Right lobe of liver (tissue), 6 donors: ENCODE measurements around the gene ATP10A. TPM values are rescaled to one million over a fixed set of nuclear protein-coding genes. Genes with fewer than 3 reads are reported as not detected.

Experiments
- ATAC-seq, 4 donors: fragments of 200-7000 bp; cut with Tn5 transposase; one replicate each; pipeline ENCODE4 v1.9.1; 2020; ENCODE audit warnings: mild to moderate bottlenecking in 4 of 4, moderate library complexity in 4 of 4
- DNase-seq, 3 donors: peaks; one replicate each; pipeline ENCODE4 v3.0.0-alpha.2; 2020
- H3K27ac ChIP-seq, 3 donors: fragments of 200-600 bp; one replicate each; pipeline ENCODE4 v1.8.0; 2022
- H3K27me3 ChIP-seq, 2 donors: fragments of 200-600 bp; one replicate each; pipeline ENCODE4 v1.8.0; 2022
- H3K36me3 ChIP-seq, 4 donors: fragments of 200-600 bp; sonication (generic) in 1 of 4; one replicate each; pipeline versions ENCODE4 v1.5.1 to v1.8.0; 2017 to 2022; ENCODE audit warnings: control low read depth in 1 of 4
- H3K4me1 ChIP-seq, 4 donors: fragments of 200-600 bp; sonication (generic) in 1 of 4; one replicate each; pipeline versions ENCODE4 v1.5.1 to v1.8.0; 2017 to 2022; ENCODE audit warnings: control low read depth in 1 of 4
- H3K4me3 ChIP-seq, 3 donors: fragments of 200-600 bp; one replicate each; pipeline ENCODE4 v1.8.0; 2022
- H3K9me3 ChIP-seq, 4 donors: fragments of 200-600 bp; sonication (generic) in 1 of 4; one replicate each; pipeline versions ENCODE4 v1.5.1 to v1.8.0; 2017 to 2022; ENCODE audit warnings: control low read depth in 1 of 4
- CTCF ChIP-seq, 4 donors: fragments of 200-600 bp in 3 of 4; fragments of 450-650 bp in 1 of 4; IDR thresholded peaks; one replicate each; pipeline versions ENCODE4 v1.5.1 to v1.8.0; 2016 to 2022; ENCODE audit warnings: antibody characterized with exemption in 4 of 4, mild to moderate bottlenecking in 2 of 4
- POLR2A ChIP-seq: fragments of 450-650 bp; IDR thresholded peaks from one replicate; pipeline ENCODE4 v1.6.1; 2017; ENCODE audit warnings: antibody characterized with exemption, mild to moderate bottlenecking
- WGBS: methylation state at CpG from one replicate; pipeline ENCODE4 v1.1.6; 2018; ENCODE audit warnings: low coverage, low lambda C conversion rate; ENCODE audit not compliant: insufficient coverage; ENCODE audit errors: missing lambda C conversion rate; 5-methylcytosine and 5-hydroxymethylcytosine counted together
- intact Hi-C, 2 donors: fragments of 100-400 bp; cut with DNase I; formaldehyde crosslinking; loops; one replicate each; pipeline versions ENCODE4 v1.11.2 to v1.14.1; 2022
- total RNA-seq, 6 experiments: library from RNA; depleted of rRNA in 2 of 6; stranded (reverse); fragments of >200 nt in 2 of 6; fragmentation: NEBNext Ultra II Directional in 3 of 6; extraction: Animal tissue kit (Norgen Biotek cat#: 25700) in 3 of 6; gene quantifications; one replicate each; pipeline versions ENCODE4 v1.1.0 to v1.2.4, GENCODE V29; 2016 to 2023
- donor health status: DM: no; HTN: yes; CAD: no.
- donor health status: DM: no; HTN: no; CAD: no.
- donor health status: DM: no; HTN: no; CAD: no.
- donor health status: DM: no; HTN: yes; CAD: no.
- donor health status: DM: no; HTN: yes; CAD: no.

The ATP10A gene
- total RNA-seq, 6 experiments from 2014 or later, result 0.15 to 1.00 (median 0.34) TPM

GRCh38 chr15:25880411-25880810 lies 17.3 kb upstream of the ATP10A start:
- 60% methylated on average over 1 of the region's 1 CpG for WGBS
- Histone ChIP-seq H3K36me3 (no peaks in the 10 kb centered on the region), H3K4me3 (no peak overlapping the region), H3K4me1 (no peaks in the 10 kb centered on the region), H3K27ac (no peak overlapping the region), H3K27me3 (no peaks in the 10 kb centered on the region), H3K9me3 (no peaks in the 10 kb centered on the region)
- intact Hi-C loops, result no loop called here
- no peak for DNase-seq
- no peak for TF ChIP-seq CTCF (IDR thresholded peaks at IDR 0.05)
- no peak for TF ChIP-seq POLR2A
- no peak for ATAC-seq

DNA sequence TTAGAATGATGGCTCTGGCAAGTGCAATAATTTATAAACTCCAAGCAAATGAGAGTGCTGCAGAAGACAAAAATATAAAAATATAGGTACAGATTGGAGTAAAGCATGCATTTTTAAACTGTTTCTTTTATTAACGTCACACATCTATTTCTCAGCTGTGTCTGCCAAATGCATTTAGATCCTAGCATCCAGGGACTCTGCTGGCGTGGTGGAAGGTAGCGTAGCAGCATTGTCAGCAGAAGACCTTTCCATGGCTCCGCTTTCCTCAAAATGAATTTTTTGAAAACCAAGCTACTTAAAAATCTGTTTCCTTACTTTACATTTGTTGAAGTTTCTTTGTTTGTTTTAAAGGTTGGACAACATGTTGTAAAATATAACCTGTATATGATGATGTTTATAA lies 16.3 kb upstream of the ATP10A start:
- H3K9me3 ChIP-seq, result no peaks in the 10 kb centered on the region
- WGBS, result 69% methylated on average over 4 of the region's 4 CpGs
- H3K4me3 ChIP-seq, result no peak overlapping the region
- intact Hi-C loops, result no loop called here
- H3K36me3 ChIP-seq, result no peaks in the 10 kb centered on the region
- ATAC-seq, result no peak
- DNase-seq, result no peak
- no peak overlapping the region for H3K27ac ChIP-seq
- H3K27me3 ChIP-seq, result no peaks in the 10 kb centered on the region
- TF ChIP-seq POLR2A (no peak), CTCF (IDR thresholded peaks at IDR 0.05) (no peak)
- no peaks in the 10 kb centered on the region for H3K4me1 ChIP-seq

DNA sequence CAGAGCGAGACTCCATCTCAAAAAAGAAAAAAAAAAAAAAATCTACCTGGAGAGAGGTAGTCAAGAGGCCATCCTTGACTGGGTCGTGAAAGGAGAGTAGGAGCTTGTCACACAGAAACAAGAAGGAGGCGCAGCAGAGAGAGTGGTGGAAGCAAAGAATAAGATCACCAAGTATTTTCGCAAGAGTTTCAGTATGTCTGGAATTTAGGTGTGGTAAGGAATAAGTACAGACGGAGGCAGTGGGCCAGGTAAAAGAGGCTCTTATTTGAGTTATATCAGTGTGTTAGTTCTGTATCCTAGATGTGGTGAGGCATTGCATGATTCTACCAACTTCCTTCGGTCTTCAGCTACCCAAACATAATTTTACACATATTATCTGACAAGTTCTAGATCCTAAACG lies 14.6 kb upstream of the ATP10A start:
- no peak for DNase-seq
- 83% methylated on average over 7 of the region's 7 CpGs for WGBS
- Histone ChIP-seq H3K27ac (no peak overlapping the region), H3K4me1 (no peaks in the 10 kb centered on the region), H3K4me3 (no peak overlapping the region), H3K27me3 (no peaks in the 10 kb centered on the region), H3K9me3 (no peaks in the 10 kb centered on the region), H3K36me3 (no peaks in the 10 kb centered on the region)
- intact Hi-C loops, result no loop called here
- no peak for TF ChIP-seq POLR2A
- no peak for TF ChIP-seq CTCF (IDR thresholded peaks at IDR 0.05)
- ATAC-seq, result no peak

GRCh38 chr15:25876231-25877140 lies 13.4 kb upstream of the ATP10A start:
- Histone ChIP-seq H3K36me3 (no peaks in the 10 kb centered on the region), H3K4me1 (no peaks in the 10 kb centered on the region), H3K4me3 (no peak overlapping the region), H3K27ac (no peak overlapping the region), H3K27me3 (no peaks in the 10 kb centered on the region), H3K9me3 (no peaks in the 10 kb centered on the region)
- intact Hi-C loops, result no loop called here
- TF ChIP-seq POLR2A (no peak), CTCF (IDR thresholded peaks at IDR 0.05) (no peak)
- WGBS, result 59% methylated on average over 12 of the region's 18 CpGs
- no peak for DNase-seq
- ATAC-seq, result no peak
